HS-5 (cell line): Measurements from ENCODE around the gene NRG3.
A peak's percentile ranks its signal among the peaks of the same experiment; 100 is the strongest.

ENCODE experiments used
- DNase-seq: peaks from one replicate; pipeline ENCODE4 v3.0.0-alpha.2; 2012; ENCODE audit warnings: low read depth

Gene NRG3

GRCh38 chr10:82492647-82493046 is 617.7 kb downstream of the NRG3 start:
- no peak for DNase-seq

- no peak for DNase-seq
These were observed 621.1 kb downstream of the NRG3 start for GRCh38 chr10:82496114-82496513.

- DNase-seq = no peak
These were observed 622.4 kb downstream of the NRG3 start for GRCh38 chr10:82497439-82497838.

GRCh38 chr10:82498976-82499375 is 624.0 kb downstream of the NRG3 start:
- DNase-seq = no peak

- DNase-seq = no peak
These were observed 630.0 kb downstream of the NRG3 start for GRCh38 chr10:82505009-82505408.

- DNase-seq = no peak
These were observed 631.8 kb downstream of the NRG3 start for GRCh38 chr10:82506680-82507376.

- DNase-seq = no peak
These were observed 640.3 kb downstream of the NRG3 start for GRCh38 chr10:82515256-82515655.

- DNase-seq = no peak
These were observed 654.1 kb downstream of the NRG3 start for GRCh38 chr10:82529062-82529461.

GRCh38 chr10:82535457-82535856 is 660.5 kb downstream of the NRG3 start:
- no peak for DNase-seq

GRCh38 chr10:82536668-82537067 is 661.7 kb downstream of the NRG3 start:
- no peak for DNase-seq

GRCh38 chr10:82538272-82538671 is 663.3 kb downstream of the NRG3 start:
- DNase-seq = no peak

GRCh38 chr10:82543631-82544030 is 668.6 kb downstream of the NRG3 start:
- DNase-seq = no peak

- no peak for DNase-seq
These were observed 669.4 kb downstream of the NRG3 start for GRCh38 chr10:82544377-82544776.

GRCh38 chr10:82551506-82551905 is 676.5 kb downstream of the NRG3 start:
- no peak for DNase-seq

- DNase-seq = no peak
These were observed 677.3 kb downstream of the NRG3 start for GRCh38 chr10:82552267-82552666.

- DNase-seq = no peak
These were observed 679.4 kb downstream of the NRG3 start for GRCh38 chr10:82554381-82554780.

GRCh38 chr10:82558014-82558607 is 683.1 kb downstream of the NRG3 start:
- DNase-seq = peak; percentile 5

- no peak for DNase-seq
These were observed 689.6 kb downstream of the NRG3 start for GRCh38 chr10:82564353-82565196.

- DNase-seq = no peak
These were observed 690.2 kb downstream of the NRG3 start for GRCh38 chr10:82565197-82565575.

- DNase-seq = no peak
These were observed 697.8 kb downstream of the NRG3 start for GRCh38 chr10:82572744-82573143.

GRCh38 chr10:82574081-82574480 is 699.1 kb downstream of the NRG3 start:
- DNase-seq = no peak

- DNase-seq = no peak
These were observed 700.3 kb downstream of the NRG3 start for GRCh38 chr10:82575318-82575717.

GRCh38 chr10:82576093-82576492 is 701.1 kb downstream of the NRG3 start:
- no peak for DNase-seq
